Effector CD4-positive, alpha-beta T cell (primary cell): ENCODE results near the gene SPAG4.
A peak's percentile ranks its signal among the peaks of the same experiment; 100 is the strongest.

Experiments used
- DNase-seq: peaks from one replicate; pipeline ENCODE4 v3.0.0-alpha.2; 2020
- total RNA-seq: gene quantifications from one replicate; lab custom pipeline; 2026; lab: John Stamatoyannopoulos, UW

Gene SPAG4
- total RNA-seq = 11.8 reads per million, percentile 35 among the genes with 10 or more reads in this experiment

DNA sequence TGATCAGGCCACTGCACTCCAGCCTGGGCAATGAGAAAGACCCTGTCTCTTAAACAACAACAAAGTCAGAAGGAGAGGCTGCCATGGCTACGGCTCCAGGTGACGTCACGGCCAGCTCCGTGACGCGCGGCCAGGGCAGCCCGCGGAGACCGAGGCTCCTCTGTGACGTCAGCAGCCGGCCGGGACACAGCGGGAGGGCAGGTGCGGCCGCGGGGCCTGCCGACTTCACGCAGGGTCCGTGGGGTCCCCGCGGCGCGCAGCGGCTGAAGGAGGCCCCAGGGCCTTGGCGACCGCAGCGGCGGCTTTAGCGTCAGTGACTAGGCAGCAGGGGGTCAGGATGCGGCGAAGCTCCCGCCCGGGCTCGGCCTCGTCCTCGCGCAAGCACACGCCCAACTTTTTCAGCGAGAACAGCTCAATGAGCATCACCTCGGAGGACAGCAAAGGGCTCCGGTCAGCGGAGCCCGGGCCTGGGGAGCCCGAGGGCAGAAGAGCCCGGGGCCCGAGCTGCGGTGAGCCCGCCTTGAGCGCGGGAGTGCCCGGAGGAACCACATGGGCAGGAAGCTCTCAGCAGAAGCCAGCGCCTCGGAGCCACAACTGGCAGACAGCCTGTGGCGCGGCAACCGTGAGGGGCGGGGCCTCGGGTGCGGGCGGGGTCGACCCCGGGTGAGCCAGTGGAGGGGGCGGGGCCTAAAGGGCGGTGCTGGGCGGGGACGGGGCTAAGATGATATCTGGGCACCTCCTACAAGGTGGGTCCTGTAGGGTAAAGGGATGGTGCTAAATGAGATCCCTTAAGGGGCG, at the start of gene SPAG4:
Gene SPAG4, plus strand, starts transcription at position 163 of the 798 bp plus-strand sequence. Its CDS starts 175 bp downstream, at position 338.
- DNase-seq = peak; percentile 100

- no peak for DNase-seq
Measured at GRCh38 chr20:35568645-35569044, 47.0 kb upstream of the SPAG4 start.

DNA sequence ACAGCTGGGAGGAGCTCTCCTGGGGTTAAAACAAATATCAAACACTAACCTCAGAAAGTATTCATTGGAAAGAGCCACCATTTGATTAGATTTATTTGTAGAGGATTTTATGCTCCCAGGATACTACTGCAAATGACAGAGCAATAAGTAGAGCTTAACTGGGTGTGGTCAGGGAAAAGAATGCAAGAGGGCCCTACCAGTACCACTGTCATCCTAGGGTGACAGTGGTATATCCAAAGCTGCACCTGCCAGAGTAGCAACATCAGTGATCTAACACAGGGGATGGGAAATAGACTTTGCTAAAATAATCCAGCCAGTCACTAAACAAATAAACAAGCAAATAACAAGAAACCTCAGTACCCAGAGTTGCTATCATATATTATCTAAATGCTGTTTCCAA, 44.1 kb upstream of the SPAG4 start:
- no peak for DNase-seq

DNA sequence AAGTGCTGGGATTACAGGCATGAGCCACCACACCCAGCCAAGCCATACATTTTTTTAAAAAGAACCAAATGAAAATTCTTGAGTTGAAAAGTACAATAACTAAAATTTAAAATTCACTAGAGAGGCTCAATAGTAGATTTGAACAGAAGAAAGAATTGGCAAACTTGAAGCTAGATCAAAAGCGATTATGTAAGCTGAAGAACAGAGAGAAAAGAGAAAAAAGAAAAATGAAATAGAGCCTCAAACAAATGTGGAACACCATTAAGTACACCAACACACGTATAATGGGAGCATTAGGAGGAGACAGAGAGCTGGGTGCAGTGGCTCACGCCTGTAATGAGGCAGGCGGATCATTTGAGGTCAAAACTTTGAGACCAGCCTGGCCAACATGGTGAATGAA, 42.8 kb upstream of the SPAG4 start:
- DNase-seq = no peak

DNA sequence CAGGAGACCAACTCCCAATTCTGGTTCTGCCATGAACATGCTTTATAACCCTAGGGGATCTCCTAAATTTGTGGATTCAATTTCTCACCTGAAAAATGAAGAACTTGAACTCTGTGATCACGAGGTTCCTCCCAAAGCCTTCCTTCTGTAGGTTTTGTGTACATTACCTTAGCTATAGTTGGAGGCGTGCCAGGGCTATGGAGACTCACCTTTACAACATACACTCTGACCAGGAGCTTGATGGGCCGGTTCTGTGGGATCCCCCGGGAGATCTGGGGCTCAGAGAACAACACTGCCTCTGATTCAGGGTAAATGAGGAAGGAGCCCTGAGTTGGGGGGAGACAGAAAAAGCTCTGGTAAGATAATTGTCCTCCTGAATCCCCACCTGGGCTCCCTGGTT, 39.7 kb upstream of the SPAG4 start:
- DNase-seq = no peak

DNA sequence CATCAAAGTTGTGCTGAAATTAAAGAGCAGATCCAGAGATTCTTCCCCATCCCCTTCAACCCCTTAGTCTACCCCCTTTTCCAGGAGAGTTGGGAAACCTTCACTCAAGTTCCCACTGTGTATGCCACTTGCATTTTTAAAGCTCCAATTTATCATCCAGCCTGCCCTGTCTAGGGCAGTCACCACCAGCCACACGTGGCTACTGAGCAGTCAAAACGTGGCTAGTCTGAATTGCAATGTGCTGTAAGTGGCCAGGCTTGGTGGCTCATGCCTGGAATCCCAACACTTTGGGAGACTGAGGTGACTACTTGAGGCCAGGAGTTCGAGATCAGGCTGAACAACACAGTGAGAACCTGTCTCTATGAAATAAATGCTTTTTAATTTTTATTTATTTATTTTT, 38.8 kb upstream of the SPAG4 start:
- no peak for DNase-seq

GRCh38 chr20:35578469-35578868, 37.2 kb upstream of the SPAG4 start:
- no peak for DNase-seq

GRCh38 chr20:35579196-35579595, 36.4 kb upstream of the SPAG4 start:
- DNase-seq = no peak

DNA sequence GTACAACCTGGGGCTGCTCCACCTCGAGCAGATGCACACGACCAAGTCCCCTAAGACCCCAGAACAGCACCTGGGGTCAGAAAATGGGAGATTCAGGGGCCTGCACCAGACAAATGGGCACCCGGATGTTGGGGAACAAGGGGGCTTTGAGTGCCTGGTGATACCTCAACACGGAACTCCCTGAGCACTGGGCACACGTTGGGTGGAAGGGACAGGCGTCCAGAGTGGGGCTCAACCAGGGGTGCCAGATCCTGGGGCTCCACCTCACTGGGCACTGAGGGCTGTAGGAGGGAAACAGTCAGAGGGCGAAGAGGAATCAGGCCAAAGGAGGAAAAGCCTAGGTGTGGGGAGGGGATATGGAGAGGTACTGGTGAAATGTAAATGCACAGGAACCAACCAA, 33.5 kb upstream of the SPAG4 start:
- DNase-seq = no peak

DNA sequence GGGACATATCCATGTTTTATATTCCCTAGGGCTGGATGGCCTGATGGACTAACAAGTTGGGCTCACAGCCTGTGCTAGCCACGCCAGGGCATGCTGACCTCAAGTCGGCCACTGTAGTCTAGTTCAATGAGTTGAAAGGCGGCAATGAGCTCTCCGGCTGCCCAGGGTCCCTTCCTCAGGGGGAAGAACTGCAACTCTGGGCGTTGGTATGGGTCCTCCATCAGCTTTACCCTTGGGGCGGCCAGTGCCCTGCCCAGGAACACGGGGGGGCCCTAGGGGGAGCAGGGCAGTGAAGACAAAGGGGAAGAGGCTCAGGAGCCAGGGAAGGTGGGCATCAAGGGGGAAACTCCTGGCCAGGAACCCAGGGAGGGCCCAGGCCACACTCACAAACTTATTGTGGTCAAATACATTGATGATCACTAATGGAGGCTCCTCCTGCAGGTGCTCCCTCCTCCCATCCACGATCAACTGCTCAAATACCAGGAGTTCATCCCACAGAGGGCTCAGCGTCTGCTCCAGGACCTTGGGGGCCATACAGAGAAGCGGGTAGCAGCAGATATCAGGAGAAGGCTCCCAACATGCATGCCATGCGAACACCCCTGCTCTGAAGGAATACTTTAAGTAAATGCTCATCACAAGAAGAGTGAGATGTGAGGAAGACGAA, 32.8 kb upstream of the SPAG4 start:
- no peak for DNase-seq

GRCh38 chr20:35583636-35584560, 31.7 kb upstream of the SPAG4 start:
- no peak for DNase-seq

DNA sequence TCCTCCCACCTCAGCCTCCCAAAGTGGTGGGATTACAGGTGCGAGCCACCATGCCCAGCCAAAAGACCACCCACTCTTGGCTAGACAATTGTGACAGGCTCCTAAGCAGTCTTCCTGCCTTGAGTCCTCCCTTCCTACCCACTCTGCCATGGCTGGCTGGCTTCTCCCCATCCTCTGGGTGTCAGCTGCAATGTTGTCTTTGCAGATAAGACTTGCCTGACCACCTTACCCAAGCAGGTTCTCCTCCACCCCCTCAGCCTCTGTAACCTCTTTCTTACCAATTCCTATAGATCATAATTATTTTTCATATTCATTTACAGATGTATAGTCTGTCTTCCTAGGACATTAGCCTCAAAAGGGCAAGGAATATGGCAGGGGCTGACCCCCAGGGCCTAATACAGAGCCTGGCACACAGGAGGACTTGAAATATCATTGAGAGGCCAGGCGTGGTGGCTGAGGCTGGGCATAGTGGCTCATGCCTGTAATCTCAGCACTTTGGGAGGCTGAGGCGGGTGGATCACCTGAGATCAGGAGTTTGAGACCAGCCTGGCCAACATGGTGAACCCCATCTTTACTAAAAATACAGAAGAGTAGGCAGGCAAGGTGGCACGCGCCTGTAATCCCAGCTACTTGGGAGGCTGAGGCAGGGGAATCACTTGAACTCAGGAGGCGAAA, 28.7 kb upstream of the SPAG4 start:
- DNase-seq = no peak

- no peak for DNase-seq
Measured at GRCh38 chr20:35587436-35587835, 28.2 kb upstream of the SPAG4 start.

- no peak for DNase-seq
Measured at GRCh38 chr20:35588397-35588796, 27.2 kb upstream of the SPAG4 start.

DNA sequence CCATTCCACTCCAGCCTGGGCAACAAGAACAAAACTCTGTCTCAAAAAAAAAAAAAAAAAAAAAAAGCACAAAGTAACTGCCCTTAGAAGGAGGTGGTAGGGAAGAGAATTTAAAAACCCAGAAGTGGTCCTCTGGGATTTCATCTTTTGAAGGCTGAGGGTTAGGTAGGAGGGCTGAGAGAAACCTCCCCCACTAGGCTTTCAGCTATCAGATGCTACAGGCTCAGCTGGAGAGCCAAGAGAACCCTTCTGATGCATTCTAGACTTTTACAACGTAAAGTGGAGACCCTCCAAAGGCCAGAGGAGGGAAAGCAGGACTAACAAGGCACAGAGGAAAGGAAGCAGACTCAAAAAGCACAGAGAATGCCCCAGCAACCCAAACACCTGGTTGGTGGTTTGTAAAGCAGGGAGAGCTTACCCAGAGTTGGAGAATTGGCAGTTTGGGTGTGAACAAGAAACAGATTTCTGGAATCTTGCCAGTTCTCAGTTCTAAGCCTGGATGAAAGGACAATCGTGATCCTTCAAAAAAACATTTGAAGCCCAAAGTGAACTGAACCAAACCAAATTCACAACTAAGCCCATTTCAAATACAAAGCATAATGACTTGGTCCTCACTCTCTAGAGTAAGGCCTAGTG, 23.2 kb upstream of the SPAG4 start:
- no peak for DNase-seq

- DNase-seq = no peak
Measured at GRCh38 chr20:35595456-35595855, 20.2 kb upstream of the SPAG4 start.

DNA sequence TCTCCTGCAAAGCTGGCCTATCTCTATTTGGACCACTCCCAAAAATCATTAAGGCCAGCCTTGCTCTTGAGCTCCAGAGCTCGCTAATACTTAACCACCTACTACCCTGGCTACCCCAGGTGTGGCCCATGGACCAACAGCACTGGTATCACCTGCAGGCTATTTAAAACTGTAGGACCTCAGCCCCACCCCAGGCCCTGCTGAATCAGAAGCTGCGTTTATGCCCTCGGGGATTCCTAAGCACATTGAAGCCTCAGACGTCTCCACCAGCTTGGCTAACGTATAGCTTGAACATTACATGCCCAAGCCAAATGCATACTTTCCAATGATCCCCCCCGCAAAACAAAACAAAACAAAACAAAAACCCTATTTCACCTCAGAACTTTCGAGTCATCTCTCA, 19.7 kb upstream of the SPAG4 start:
- DNase-seq = no peak

- DNase-seq = no peak
Measured at GRCh38 chr20:35597186-35597585, 18.4 kb upstream of the SPAG4 start.

GRCh38 chr20:35598476-35598875, 17.2 kb upstream of the SPAG4 start:
- no peak for DNase-seq

DNA sequence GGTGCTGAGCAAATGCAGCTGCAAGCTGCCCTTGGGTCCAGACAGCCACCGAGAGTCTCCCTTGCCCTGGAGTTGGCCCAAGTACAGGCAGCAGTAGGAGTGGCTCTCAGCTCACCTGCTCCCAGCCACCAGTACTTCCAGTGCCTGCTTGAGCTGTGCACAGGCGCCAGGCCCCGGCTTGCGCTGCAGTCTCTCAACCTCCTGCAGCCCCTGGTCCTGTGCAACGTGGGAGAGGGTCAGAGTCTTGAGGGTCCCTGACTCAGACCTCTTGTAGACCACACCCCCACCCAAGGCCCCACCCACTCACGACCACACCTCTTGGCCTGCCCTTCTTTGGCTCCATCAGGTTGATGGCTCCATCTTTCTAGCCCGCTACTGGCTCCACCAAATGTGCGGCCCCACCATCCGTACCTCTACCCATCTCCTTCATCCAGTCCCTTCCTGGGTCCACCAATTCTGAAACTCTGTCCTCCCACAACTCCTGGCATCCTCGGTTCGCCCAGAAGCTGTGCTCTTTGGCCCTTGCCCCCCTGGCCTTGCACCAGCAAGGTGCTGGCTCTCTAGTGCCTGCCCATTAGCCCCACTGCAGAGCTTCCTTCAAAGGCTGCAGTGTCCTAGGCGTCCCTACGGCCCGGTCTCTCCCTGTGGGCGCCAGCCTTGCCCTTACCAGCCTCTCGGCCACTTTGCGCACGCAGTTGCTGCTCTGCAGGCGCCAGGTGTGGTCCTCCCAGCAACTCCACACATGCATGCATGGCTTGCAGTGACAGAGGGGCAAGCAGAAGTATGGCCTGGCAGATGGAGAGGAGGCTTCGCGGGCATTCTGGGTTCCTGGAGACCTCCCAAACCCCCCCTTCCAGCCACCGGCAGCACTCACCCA, 16.5 kb upstream of the SPAG4 start:
- no peak for DNase-seq

GRCh38 chr20:35599776-35600120, 15.9 kb upstream of the SPAG4 start:
- DNase-seq = no peak
